GM19035 (cell line): ENCODE measurements around the gene DBNDD2.

Source experiments
- ATAC-seq: cut with Tn5 transposase; IDR thresholded peaks from one replicate; pipeline ENCODE4 v1.9.1; 2021; ENCODE audit not compliant: unreplicated experiment

DBNDD2 gene

GRCh38 chr20:45448270-45448669 is 40.2 kb downstream of the DBNDD2 start:
- ATAC-seq, result no peak

- ATAC-seq, result no peak
These were observed 41.4 kb downstream of the DBNDD2 start for GRCh38 chr20:45449528-45449927.

DNA sequence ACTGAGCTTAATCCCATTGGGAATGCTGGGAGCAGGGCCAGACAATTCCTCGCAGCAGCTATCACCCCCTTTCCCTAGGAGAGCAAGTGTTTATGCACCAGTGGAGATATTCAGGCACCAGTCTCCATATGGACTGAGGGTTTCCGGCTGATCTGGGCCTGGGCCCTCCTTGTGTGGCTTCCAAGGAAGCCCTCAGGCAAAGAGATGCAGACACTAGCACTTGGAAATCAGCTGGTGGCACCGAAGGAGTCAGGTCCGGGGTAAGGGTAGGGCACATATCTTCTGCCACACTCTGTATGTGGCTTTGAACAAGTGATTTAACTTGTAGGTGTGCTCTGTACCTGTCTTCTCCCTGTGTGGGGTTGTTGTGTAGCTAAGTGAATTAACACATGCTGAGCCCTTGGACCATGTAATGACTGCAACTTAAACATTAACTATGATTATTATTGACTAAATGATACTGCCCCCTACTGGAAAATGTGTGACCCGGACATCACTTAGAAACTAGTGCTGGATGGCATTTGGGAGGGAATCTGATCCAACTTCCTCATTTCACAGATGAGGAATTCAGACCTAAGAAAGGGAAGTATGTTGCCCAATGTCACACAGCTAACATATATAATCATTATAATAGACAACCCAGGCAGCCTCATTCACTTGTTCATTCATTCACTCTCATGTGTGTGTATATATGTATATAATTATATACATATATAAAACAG is 42.2 kb downstream of the DBNDD2 start:
- no peak for ATAC-seq

DNA sequence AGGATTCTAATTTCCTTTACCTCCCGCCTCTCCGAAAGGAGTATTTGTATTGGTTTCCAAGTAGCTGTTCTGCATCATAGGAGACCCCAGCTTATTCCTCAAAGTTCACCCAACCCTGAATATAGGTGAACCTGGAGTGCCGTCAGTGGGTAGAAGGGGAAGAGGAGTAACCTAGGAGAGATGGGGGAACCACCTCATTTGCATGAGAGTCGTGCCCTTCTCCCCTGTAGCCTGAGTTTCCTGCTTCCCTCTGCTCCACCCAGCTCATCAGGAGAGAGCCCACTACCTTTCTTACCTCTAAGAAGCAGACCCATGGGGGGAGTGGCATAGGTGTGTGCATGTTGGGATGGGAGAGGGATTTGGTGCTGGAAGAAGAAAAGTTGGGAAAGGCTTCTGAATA is 44.1 kb downstream of the DBNDD2 start:
- ATAC-seq, result no peak

DNA sequence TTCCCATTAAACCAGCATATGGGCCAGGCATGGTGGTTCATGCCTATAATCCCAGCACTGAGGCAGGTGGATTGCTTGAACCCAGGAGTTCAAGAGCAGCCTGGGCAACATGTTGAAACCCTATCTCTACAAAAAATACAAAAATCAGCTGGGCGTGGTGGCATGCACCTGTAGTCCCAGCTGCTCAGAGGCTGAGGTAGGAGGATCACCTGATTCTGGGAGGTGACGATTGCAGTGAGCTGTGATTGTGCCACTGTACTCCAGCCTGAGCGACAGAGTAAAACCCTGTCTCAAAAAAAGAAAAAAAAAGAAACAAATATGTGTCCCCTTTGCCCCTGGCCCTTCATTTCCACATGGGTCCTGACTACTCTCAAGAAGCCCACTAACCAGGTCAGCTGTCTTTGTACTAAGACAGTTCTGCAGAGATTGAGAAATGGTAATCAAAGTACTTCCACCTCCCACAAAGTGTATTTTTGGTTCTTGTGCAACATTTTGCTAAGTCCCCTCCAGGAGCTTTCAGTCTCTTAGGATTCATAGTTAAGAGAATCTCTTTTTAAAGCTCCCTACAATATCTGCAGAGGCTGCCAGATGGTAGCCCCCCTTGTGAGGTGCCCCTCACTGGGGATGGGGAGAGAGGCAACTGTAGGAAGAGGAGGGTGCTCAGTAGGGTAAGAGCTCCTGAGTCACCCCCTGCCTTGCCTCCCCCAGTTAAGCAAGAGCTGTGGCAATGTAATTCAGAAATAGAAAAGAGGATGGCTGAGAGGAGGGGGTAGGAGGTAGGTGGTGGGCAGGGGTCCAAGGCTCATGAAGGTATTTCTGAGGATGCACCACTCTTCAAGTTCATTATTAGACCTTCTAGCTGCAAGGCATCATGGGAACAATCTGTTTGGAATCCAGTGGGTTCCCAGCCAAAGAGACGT is 44.9 kb downstream of the DBNDD2 start:
- ATAC-seq, result no peak

- ATAC-seq, result no peak
These were observed 48.5 kb downstream of the DBNDD2 start for GRCh38 chr20:45456632-45457031.

DNA sequence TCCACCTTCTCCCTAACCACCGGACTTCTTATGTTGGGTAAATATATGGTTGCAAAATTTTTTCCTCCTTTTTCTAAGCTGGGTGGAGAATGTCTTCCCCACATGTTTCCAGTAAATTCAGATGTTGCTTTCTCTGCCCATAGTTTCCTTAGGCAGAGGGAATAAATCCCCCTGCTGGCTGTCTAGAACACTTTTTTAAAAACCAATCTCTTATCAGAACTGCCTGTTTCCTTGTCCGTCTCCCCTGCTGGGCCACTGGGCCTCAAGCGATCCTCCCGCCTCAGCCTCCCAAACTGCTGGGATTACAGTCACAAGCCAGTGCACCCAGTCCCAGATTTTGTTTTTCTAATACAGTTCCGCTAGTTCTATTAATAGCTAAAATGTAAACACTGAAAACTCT is 51.5 kb downstream of the DBNDD2 start:
- ATAC-seq, result no peak
